Activated T-helper 1 cell treated with anti-CD3 and anti-CD28 coated beads, Interleukin-12 subunit alpha, Interleukin-12 subunit beta, Interleukin-2, Interleukin-4 antibody, amounts not matched to agents 30 ng/mL and 10 ng/mL and 1 ng/mL, durations not matched to agents 14 hours and 24 hours and 36 hours (primary cell): ENCODE measurements around the gene CDH10. TPM values are rescaled to one million over a fixed set of nuclear protein-coding genes. Genes with fewer than 3 reads are reported as not detected.

Experiments
- DNase-seq: peaks from one replicate; pipeline ENCODE4 v3.0.0; 2021; ENCODE audit warnings: low spot score
- H3K27ac Mint-ChIP-seq: one replicate; pipeline ENCODE4 v1.8.0; 2021; ENCODE audit warnings: mild to moderate bottlenecking, mixed read lengths
- H3K27me3 Mint-ChIP-seq: one replicate; pipeline ENCODE4 v1.8.0; 2022; ENCODE audit warnings: mild to moderate bottlenecking, moderate library complexity, mixed read lengths; ENCODE audit not compliant: insufficient read depth
- H3K36me3 Mint-ChIP-seq: one replicate; pipeline ENCODE4 v1.8.0; 2021; ENCODE audit warnings: low read depth, mixed read lengths
- H3K4me1 Mint-ChIP-seq: one replicate; pipeline ENCODE4 v1.8.0; 2021; ENCODE audit warnings: low read depth, mixed read lengths
- H3K4me3 Mint-ChIP-seq: one replicate; pipeline ENCODE4 v1.8.0; 2021; ENCODE audit warnings: mild to moderate bottlenecking, moderate library complexity, mixed read lengths
- H3K9me3 Mint-ChIP-seq: one replicate; pipeline ENCODE4 v1.8.0; 2021; ENCODE audit warnings: mixed read lengths
- intact Hi-C: fragments of 100-400 bp; cut with micrococcal nuclease; formaldehyde crosslinking; loops from one replicate; pipeline ENCODE4 v1.15.1; 2024
- total RNA-seq: library from RNA; stranded (reverse); gene quantifications from 2 replicates; pipeline ENCODE4 v1.2.3, GENCODE V29; 2022

CDH10 gene
- total RNA-seq, 1 donor from 2014 or later = not detected

- H3K27ac Mint-ChIP-seq = no peak overlapping the region
- no peaks in the 10 kb centered on the region for H3K4me1 Mint-ChIP-seq
- no peaks in the 10 kb centered on the region for H3K36me3 Mint-ChIP-seq
- DNase-seq = no peak
- intact Hi-C loops = no loop called here
- no peaks in the 10 kb centered on the region for H3K27me3 Mint-ChIP-seq
- H3K9me3 Mint-ChIP-seq = peaks cover 28% of the 10 kb centered on the region
- no peak overlapping the region for H3K4me3 Mint-ChIP-seq
These were observed 205.3 kb downstream of the CDH10 start for GRCh38 chr5:24439465-24439864.
